ENCODE data around the gene GABRR1. TPM values are rescaled to one million over a fixed set of nuclear protein-coding genes. Genes with fewer than 3 reads are reported as not detected.

GABRR1 gene
- total RNA-seq, 1 donor from 2014 or later: not detected

DNA sequence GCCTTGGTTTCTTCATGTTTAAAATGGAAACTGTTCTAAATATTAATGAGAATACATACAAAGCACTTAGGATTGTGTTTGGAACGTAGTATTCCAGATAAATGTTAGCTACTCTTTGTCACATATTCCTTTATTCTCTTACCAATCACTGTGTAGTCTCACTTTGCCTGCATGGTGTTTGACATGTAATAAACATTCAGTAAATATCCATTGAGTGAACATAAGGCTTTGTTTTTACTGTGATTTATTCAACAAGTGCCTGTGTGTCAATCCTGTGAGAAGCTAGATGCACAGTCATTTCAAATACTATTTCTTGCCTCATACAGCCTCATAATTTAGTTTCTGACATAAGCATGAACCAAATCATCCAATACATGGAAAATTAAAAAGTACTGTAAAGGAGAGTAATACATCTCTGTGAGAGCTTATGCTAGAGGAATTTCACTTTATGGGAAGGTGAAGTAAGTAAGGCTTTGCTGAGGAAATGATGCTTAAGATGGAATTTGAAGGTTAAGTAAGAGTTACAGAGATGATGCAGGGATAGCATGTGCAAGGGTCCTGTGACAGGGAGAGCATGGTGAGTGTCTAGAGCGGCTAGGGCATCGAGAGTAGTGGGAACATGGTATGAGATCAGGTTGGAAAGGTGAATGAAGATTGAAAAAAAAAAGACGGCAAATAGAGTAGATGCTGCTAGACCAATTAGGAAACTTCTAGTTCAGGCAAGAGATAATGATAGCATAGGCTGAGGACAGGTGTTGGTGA lies 56.6 kb downstream of the GABRR1 start:
- DNase-seq (ENCODE audit: low read depth) (no peak), FAIRE-seq (no peak)
- Histone ChIP-seq H3K4me3 (ENCODE audit: low read depth, low read length) (no peak overlapping the region), H3K27me3 (ENCODE audit: control insufficient read depth, insufficient read depth, low read length) (no peaks in the 10 kb centered on the region), H3K36me3 (ENCODE audit: control insufficient read depth, insufficient read depth, low read length) (no peaks in the 10 kb centered on the region)
- TF ChIP-seq, protein P1, sequence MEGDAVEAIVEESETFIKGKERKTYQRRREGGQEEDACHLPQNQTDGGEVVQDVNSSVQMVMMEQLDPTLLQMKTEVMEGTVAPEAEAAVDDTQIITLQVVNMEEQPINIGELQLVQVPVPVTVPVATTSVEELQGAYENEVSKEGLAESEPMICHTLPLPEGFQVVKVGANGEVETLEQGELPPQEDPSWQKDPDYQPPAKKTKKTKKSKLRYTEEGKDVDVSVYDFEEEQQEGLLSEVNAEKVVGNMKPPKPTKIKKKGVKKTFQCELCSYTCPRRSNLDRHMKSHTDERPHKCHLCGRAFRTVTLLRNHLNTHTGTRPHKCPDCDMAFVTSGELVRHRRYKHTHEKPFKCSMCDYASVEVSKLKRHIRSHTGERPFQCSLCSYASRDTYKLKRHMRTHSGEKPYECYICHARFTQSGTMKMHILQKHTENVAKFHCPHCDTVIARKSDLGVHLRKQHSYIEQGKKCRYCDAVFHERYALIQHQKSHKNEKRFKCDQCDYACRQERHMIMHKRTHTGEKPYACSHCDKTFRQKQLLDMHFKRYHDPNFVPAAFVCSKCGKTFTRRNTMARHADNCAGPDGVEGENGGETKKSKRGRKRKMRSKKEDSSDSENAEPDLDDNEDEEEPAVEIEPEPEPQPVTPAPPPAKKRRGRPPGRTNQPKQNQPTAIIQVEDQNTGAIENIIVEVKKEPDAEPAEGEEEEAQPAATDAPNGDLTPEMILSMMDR (IDR thresholded peaks at IDR 0.05; ENCODE audit: insufficient read depth, low read length, severe bottlenecking): no peak

DNA sequence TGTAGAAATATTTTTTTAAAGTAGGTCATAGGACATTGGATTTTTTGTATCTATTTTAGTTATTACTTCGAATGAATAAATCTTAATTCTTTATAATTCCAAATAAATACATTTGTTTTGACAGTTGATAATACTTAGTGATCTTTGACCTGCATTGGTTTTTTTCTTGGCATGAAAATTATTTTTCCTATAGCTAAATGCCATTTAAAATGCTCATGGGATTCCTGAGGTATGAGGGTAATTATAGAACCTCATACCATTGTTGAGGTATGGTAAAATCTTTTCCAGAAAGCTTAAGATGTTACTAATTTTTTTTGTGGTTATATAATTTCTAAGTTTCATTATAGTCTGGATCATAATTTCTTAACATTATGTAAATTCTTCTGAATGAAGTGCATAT lies 63.0 kb downstream of the GABRR1 start:
- TF ChIP-seq, protein P1 (IDR thresholded peaks at IDR 0.05; ENCODE audit: insufficient read depth, low read length, severe bottlenecking): no peak
- Histone ChIP-seq H3K36me3 (ENCODE audit: control insufficient read depth, insufficient read depth, low read length) (no peaks in the 10 kb centered on the region), H3K4me3 (ENCODE audit: low read depth, low read length) (no peak overlapping the region), H3K27me3 (ENCODE audit: control insufficient read depth, insufficient read depth, low read length) (no peaks in the 10 kb centered on the region)
- FAIRE-seq: no peak
- no peak for DNase-seq (ENCODE audit: low read depth)

DNA sequence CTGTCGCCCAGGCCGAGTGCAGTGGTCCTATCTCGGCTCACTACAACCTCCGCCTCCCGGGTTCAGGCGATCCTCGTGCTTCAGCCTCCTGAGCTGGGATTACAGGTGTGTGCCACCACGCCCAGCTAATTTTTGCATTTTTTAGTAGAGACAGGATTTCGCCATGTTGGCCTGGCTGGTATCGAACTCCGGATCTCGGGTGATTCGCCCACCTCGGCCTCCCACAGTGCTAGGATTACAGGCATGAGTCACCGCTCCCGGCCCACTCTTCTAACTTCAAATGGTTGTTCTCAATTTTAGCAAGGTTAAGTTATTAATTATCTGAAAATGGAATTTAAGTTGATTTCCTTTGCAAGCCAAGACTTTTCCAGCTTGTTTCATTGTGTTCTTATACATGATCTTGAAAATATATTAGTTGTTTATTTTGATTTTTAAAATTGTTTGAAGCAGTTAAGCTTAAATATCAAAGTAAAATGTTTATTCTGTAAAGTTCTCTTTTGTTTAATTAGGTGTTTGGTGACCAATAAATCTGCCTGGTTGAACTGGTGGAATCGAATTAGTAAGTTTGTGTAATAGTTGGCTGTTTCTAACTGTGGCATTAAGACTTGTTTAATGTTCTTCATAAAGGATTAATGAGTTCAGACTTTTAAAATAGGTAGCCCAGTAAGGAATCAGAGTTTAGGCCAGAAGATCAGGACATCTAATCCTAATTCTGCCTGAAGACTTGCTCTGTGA lies 69.0 kb downstream of the GABRR1 start:
- H3K27me3 ChIP-seq (ENCODE audit: control insufficient read depth, insufficient read depth, low read length): no peaks in the 10 kb centered on the region
- H3K4me3 ChIP-seq (ENCODE audit: low read depth, low read length): no peak overlapping the region
- H3K36me3 ChIP-seq (ENCODE audit: control insufficient read depth, insufficient read depth, low read length): no peaks in the 10 kb centered on the region
- FAIRE-seq (no peak), DNase-seq (ENCODE audit: low read depth) (no peak)
- TF ChIP-seq, protein P1 (IDR thresholded peaks at IDR 0.05; ENCODE audit: insufficient read depth, low read length, severe bottlenecking): no peak

DNA sequence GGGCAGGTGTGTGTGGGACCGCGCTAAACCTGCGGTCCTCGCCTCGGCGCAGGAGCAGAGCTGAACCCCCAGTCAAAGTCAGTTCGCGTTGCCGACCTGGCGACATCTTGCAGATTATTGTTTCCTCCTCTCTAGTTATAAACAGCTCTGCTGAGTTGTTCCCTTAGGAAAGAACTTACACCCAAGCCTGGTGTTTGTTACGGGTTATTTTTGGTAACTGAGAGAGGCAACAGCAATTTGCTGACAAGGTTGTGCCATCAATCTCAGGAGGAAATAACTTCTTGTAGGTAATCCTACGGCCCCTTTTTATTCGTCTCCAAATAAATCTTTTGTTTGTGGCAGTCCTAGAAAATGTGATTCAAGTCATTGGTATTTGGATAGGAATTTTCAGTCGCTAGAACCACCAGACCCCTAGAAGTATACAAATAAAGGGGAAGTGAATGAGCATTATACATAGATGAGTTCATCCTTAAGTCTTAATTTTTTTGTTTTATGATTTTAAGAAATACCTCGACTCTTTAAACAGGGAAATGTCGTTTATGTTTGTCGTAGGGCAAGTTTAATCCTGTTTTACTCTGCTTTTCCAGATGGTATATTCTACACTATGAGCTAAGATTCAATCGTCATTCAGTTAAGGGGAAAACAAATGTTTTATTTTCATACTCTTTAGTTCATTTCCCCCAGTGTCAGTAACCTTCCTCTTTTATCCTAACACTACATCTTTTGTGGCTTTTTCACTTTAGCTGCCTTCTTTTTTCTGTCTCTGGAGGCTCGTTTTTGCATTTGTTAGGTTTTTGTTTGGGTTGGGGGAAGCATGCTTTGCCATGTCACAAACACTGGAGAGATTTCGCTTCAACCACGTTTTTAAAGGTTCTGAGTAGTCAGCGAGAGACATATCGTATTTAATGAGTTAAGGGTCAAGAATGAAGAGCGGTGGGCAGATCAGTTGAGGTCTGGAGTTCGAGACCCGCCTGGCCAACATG lies 70.1 kb downstream of the GABRR1 start:
- DNase-seq (ENCODE audit: low read depth) (peak; percentile 60), FAIRE-seq (no peak)
- Histone ChIP-seq H3K4me3 (ENCODE audit: low read depth, low read length) (peak overlapping the region; percentile 74), H3K36me3 (ENCODE audit: control insufficient read depth, insufficient read depth, low read length) (no peaks in the 10 kb centered on the region), H3K27me3 (ENCODE audit: control insufficient read depth, insufficient read depth, low read length) (no peaks in the 10 kb centered on the region)
- TF ChIP-seq, protein P1 (IDR thresholded peaks at IDR 0.05; ENCODE audit: insufficient read depth, low read length, severe bottlenecking): no peak

DNA sequence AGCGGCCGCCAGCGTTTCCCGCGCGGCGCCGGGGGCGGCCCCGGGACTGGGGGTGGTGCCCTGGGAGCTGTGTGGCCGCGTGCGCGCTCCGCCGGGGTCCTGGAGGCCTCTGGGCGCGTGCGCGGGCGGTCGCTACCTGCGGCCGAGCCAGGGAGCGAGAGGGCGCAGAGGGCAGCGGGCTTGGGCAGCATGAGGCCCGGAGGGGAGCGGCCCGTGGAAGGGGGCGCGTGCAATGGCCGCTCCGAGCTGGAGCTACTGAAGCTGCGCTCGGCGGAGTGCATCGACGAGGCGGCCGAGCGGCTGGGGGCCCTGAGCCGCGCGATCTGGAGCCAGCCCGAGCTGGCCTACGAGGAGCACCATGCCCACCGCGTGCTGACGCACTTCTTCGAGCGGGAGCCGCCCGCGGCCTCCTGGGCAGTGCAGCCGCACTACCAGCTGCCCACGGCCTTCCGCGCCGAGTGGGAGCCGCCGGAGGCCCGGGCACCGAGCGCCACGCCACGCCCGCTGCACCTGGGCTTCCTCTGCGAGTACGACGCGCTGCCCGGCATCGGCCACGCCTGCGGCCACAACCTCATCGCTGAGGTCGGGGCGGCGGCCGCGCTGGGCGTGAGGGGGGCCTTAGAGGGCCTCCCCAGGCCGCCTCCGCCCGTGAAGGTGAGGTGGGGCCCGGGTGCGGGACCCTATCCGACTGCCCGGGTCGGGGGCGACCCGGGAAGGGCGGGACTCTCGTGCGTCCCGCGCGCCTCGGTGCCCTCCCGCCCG lies 71.0 kb downstream of the GABRR1 start, which contains the start of gene PM20D2:
PM20D2 (plus strand) TSS at position 100 of the 762 bp plus-strand sequence; CDS start at position 190, 90 bp downstream.
- no peaks in the 10 kb centered on the region for H3K36me3 ChIP-seq (ENCODE audit: control insufficient read depth, insufficient read depth, low read length)
- peak; percentile 14 for DNase-seq (ENCODE audit: low read depth)
- TF ChIP-seq, protein P1 (IDR thresholded peaks at IDR 0.05; ENCODE audit: insufficient read depth, low read length, severe bottlenecking): no peak
- FAIRE-seq: no peak
- H3K4me3 ChIP-seq (ENCODE audit: low read depth, low read length): peak within 1 kb of the TSS; percentile 74
- H3K27me3 ChIP-seq (ENCODE audit: control insufficient read depth, insufficient read depth, low read length): no peaks in the 10 kb centered on the region

Measured in bronchial epithelial cell (primary cell).